Osteoblast (primary cell): ENCODE measurements around the gene HYPK. TPM values are rescaled to one million over a fixed set of nuclear protein-coding genes. Genes with fewer than 3 reads are reported as not detected.
A peak's percentile ranks its signal among the peaks of the same experiment; 100 is the strongest.

Source experiments
- DNase-seq: peaks from one replicate; pipeline ENCODE4 v3.0.0; 2011; ENCODE audit warnings: low spot score, mixed read lengths; ENCODE audit not compliant: insufficient read length; ENCODE audit errors: missing footprints
- H2AFZ ChIP-seq: 2 replicates; pipeline ENCODE4 v1.6.0; 2011; ENCODE audit warnings: mild to moderate bottlenecking, low read length
- H3K27ac ChIP-seq: 2 replicates; pipeline ENCODE4 v1.5.1; 2011; ENCODE audit warnings: mild to moderate bottlenecking, low read depth, low read length, moderate library complexity
- H3K27me3 ChIP-seq: 2 replicates; pipeline ENCODE4 v1.6.0; 2012; ENCODE audit warnings: mild to moderate bottlenecking, control low read depth, inconsistent platforms, low read length, moderate library complexity; ENCODE audit not compliant: insufficient read depth
- H3K36me3 ChIP-seq: 2 replicates; pipeline ENCODE4 v1.5.1; 2011; ENCODE audit warnings: mild to moderate bottlenecking, low read length, control low read depth, moderate library complexity; ENCODE audit not compliant: insufficient read depth
- H3K4me1 ChIP-seq: 2 replicates; pipeline ENCODE4 v1.5.1; 2011; ENCODE audit warnings: mild to moderate bottlenecking, low read length, control low read depth, moderate library complexity; ENCODE audit not compliant: insufficient read depth
- H3K4me2 ChIP-seq: 2 replicates; pipeline ENCODE4 v1.6.0; 2011; ENCODE audit warnings: mild to moderate bottlenecking, low read length; ENCODE audit not compliant: insufficient read depth
- H3K4me3 ChIP-seq: fragments of 200-600 bp; sonication (generic); 3 replicates; pipeline ENCODE4 v1.5.1; 2012; ENCODE audit warnings: mild to moderate bottlenecking, low read length, inconsistent platforms; ENCODE audit not compliant: insufficient read depth
- H3K79me2 ChIP-seq: 2 replicates; pipeline ENCODE4 v1.6.0; 2012; ENCODE audit warnings: mild to moderate bottlenecking, low read length, control low read depth, inconsistent platforms; ENCODE audit not compliant: insufficient read depth
- H3K9me3 ChIP-seq: 2 replicates; pipeline ENCODE4 v1.5.1; 2011; ENCODE audit warnings: low read depth, low read length, control low read depth
- H4K20me1 ChIP-seq: 2 replicates; pipeline ENCODE4 v1.6.0; 2012; ENCODE audit warnings: mild to moderate bottlenecking, low read length, control low read depth; ENCODE audit not compliant: insufficient read depth
- CTCF ChIP-seq: IDR thresholded peaks from 2 replicates; pipeline ENCODE4 v1.5.1; 2011; ENCODE audit warnings: mild to moderate bottlenecking, low read depth, low read length, moderate library complexity; ENCODE audit errors: extremely low read depth
- total RNA-seq: library from RNA; depleted of rRNA; stranded (reverse); fragments of >200 nt; gene quantifications from 2 replicates; pipeline ENCODE4 v1.2.3, GENCODE V29; 2012

Gene HYPK
- 5.4 and 6.5 TPM in 2 replicates for total RNA-seq

GRCh38 chr15:43800286-43801141 lies at the start of gene HYPK:
Gene HYPK (plus strand): TSS chr15:43800599. CDS start chr15:43800623, 24 bp downstream.
- Histone ChIP-seq H3K27me3 (no peaks in the 10 kb centered on the region), H3K36me3 (peaks cover 74% of the 10 kb centered on the region), H4K20me1 (peaks cover 22% of the 10 kb centered on the region), H3K4me3 (peak within 1 kb of the TSS; percentile 85), H3K4me1 (peaks cover 37% of the 10 kb centered on the region), H3K27ac (peak within 1 kb of the TSS; percentile 73), H2AFZ (peak within 1 kb of the TSS; percentile 87), H3K4me2 (peak within 1 kb of the TSS; percentile 98), H3K79me2 (peaks cover 30% of the 10 kb centered on the region), H3K9me3 (no peaks in the 10 kb centered on the region)
- no peak for TF ChIP-seq CTCF
- DNase-seq = peak; percentile 96

GRCh38 chr15:43751885-43752284 lies 48.5 kb upstream of the HYPK start:
- Histone ChIP-seq H3K79me2 (peaks cover 97% of the 10 kb centered on the region), H3K27me3 (no peaks in the 10 kb centered on the region), H3K36me3 (peaks cover 48% of the 10 kb centered on the region), H3K4me3 (no peak overlapping the region), H3K4me2 (no peak overlapping the region), H2AFZ (no peak overlapping the region), H3K27ac (no peak overlapping the region), H3K4me1 (peaks cover 11% of the 10 kb centered on the region), H3K9me3 (no peaks in the 10 kb centered on the region), H4K20me1 (peaks cover 81% of the 10 kb centered on the region)
- no peak for TF ChIP-seq CTCF
- no peak for DNase-seq

- peaks cover 21% of the 10 kb centered on the region for H3K79me2 ChIP-seq
- no peaks in the 10 kb centered on the region for H3K4me1 ChIP-seq
- H3K27me3 ChIP-seq = no peaks in the 10 kb centered on the region
- no peak for TF ChIP-seq CTCF
- DNase-seq = no peak
- no peaks in the 10 kb centered on the region for H3K9me3 ChIP-seq
- no peak overlapping the region for H3K27ac ChIP-seq
- H4K20me1 ChIP-seq = peaks cover 16% of the 10 kb centered on the region
- no peak overlapping the region for H2AFZ ChIP-seq
- H3K4me3 ChIP-seq = no peak overlapping the region
- no peak overlapping the region for H3K4me2 ChIP-seq
- H3K36me3 ChIP-seq = peaks cover 91% of the 10 kb centered on the region
These were observed 37.6 kb upstream of the HYPK start for GRCh38 chr15:43762824-43763223.

- Histone ChIP-seq H3K27ac (no peak overlapping the region), H3K4me1 (no peaks in the 10 kb centered on the region), H4K20me1 (peaks cover 16% of the 10 kb centered on the region), H3K4me2 (no peak overlapping the region), H3K9me3 (no peaks in the 10 kb centered on the region), H3K36me3 (peaks cover 92% of the 10 kb centered on the region), H3K79me2 (peaks cover 16% of the 10 kb centered on the region), H3K27me3 (no peaks in the 10 kb centered on the region), H2AFZ (no peak overlapping the region), H3K4me3 (no peak overlapping the region)
- DNase-seq = no peak
- TF ChIP-seq CTCF = no peak
These were observed 36.5 kb upstream of the HYPK start for GRCh38 chr15:43763819-43764446.
